Skin of body (tissue), 2 donors: Measurements from ENCODE around the gene PGBD5. TPM values are rescaled to one million over a fixed set of nuclear protein-coding genes. Genes with fewer than 3 reads are reported as not detected.

Source experiments
- DNase-seq: peaks from one replicate; lab custom pipeline; 2025; lab: John Stamatoyannopoulos, UW
- total RNA-seq: library from RNA; depleted of rRNA; stranded (reverse); fragments of >200 nt; gene quantifications from one replicate; pipeline ENCODE4 v1.2.3, GENCODE V29; 2014

Gene PGBD5
- total RNA-seq, 1 donor from 2014 or later: 2.7 TPM

- DNase-seq: no peak
These were observed 160.7 kb downstream of the PGBD5 start for GRCh38 chr1:230265200-230266115.

Other genes starting within 250 kb of the PGBD5 start
- 18.3 TPM for gene COG2, start 216.1 kb upstream of the PGBD5 start, total RNA-seq